A549 (cell line): ENCODE data around the gene BCOR.

Source experiments
- BCL3 ChIP-seq: fragments of >200 bp; sonication (Bioruptor Twin); formaldehyde crosslinking; IDR thresholded peaks from 3 replicates; pipeline ENCODE4 v1.6.1; 2016
- CEBPB ChIP-seq, 2 experiments: fragments of >200 bp in 1 of 2; sonication (Bioruptor Twin) in 1 of 2; formaldehyde crosslinking in 1 of 2; IDR thresholded peaks; 2 replicates each; pipeline ENCODE4 v1.6.1; 2012 to 2016
- CTCF ChIP-seq: fragments of >200 bp; sonication (Bioruptor Twin); formaldehyde crosslinking; IDR thresholded peaks from 3 replicates; pipeline ENCODE4 v1.5.1; 2016
- EP300 ChIP-seq, 2 experiments: fragments of >200 bp; sonication (Bioruptor Twin); formaldehyde crosslinking; IDR thresholded peaks; 2 replicates in 1 of 2; 3 replicates in 1 of 2; pipeline ENCODE4 v1.6.1; 2016 to 2017
- ESRRA ChIP-seq: fragments of 150-350 bp; IDR thresholded peaks from 2 replicates; pipeline ENCODE4 v1.6.1; 2014; ENCODE audit warnings: mild to moderate bottlenecking, low read length, borderline replicate concordance
- HDAC2 ChIP-seq: fragments of 200-600 bp; sonication (generic); IDR thresholded peaks from 2 replicates; pipeline ENCODE4 v1.6.1; 2016
- JUN ChIP-seq, 2 experiments: fragments of >200 bp; sonication (Bioruptor Twin); formaldehyde crosslinking; IDR thresholded peaks; 2 replicates in 1 of 2; 3 replicates in 1 of 2; pipeline ENCODE4 v1.6.1; 2016 to 2017
- MAFK ChIP-seq: fragments of 450-650 bp; IDR thresholded peaks from 2 replicates; pipeline ENCODE4 v1.6.1; 2014; ENCODE audit not compliant: partially characterized antibody
- MAX ChIP-seq: IDR thresholded peaks from 2 replicates; pipeline ENCODE4 v1.6.1; 2012
- MYC ChIP-seq: IDR thresholded peaks from 2 replicates; pipeline ENCODE4 v1.6.1; 2012; ENCODE audit warnings: mild to moderate bottlenecking, inconsistent platforms, low read length, improper control_type of control experiment, borderline replicate concordance
- POLR2A ChIP-seq: IDR thresholded peaks from 2 replicates; pipeline ENCODE4 v1.6.1; 2012; ENCODE audit warnings: mild to moderate bottlenecking, low read length
- RARB ChIP-seq: fragments of 250-450 bp; sonication (Bioruptor Pico); IDR thresholded peaks from 2 replicates; pipeline ENCODE4 v1.8.0; 2021; ENCODE audit warnings: mild to moderate bottlenecking, moderate library complexity
- ZFP36 ChIP-seq: fragments of 450-650 bp; IDR thresholded peaks from 2 replicates; pipeline ENCODE4 v1.6.1; 2014; ENCODE audit warnings: borderline replicate concordance; ENCODE audit not compliant: partially characterized antibody

GRCh38 chrX:40112996-40113395 lies 15.2 kb upstream of the BCOR start:
- no peak for TF ChIP-seq CTCF
- TF ChIP-seq CEBPB (IDR thresholded peaks at IDR 0.05) = no peak
- TF ChIP-seq POLR2A = no peak
- no peak for TF ChIP-seq BCL3
- no peak for TF ChIP-seq EP300 (IDR thresholded peaks at IDR 0.05)
- TF ChIP-seq HDAC2 = no peak
- TF ChIP-seq JUN (IDR thresholded peaks at IDR 0.05) = no peak
- no peak for TF ChIP-seq ESRRA
- TF ChIP-seq MYC = no peak
- no peak for TF ChIP-seq MAFK
- TF ChIP-seq RARB (CRISPR knock-in tag) = no peak
- no peak for TF ChIP-seq ZFP36
- no peak for TF ChIP-seq MAX
